ENCODE measurements around the gene WWC2.

DNA sequence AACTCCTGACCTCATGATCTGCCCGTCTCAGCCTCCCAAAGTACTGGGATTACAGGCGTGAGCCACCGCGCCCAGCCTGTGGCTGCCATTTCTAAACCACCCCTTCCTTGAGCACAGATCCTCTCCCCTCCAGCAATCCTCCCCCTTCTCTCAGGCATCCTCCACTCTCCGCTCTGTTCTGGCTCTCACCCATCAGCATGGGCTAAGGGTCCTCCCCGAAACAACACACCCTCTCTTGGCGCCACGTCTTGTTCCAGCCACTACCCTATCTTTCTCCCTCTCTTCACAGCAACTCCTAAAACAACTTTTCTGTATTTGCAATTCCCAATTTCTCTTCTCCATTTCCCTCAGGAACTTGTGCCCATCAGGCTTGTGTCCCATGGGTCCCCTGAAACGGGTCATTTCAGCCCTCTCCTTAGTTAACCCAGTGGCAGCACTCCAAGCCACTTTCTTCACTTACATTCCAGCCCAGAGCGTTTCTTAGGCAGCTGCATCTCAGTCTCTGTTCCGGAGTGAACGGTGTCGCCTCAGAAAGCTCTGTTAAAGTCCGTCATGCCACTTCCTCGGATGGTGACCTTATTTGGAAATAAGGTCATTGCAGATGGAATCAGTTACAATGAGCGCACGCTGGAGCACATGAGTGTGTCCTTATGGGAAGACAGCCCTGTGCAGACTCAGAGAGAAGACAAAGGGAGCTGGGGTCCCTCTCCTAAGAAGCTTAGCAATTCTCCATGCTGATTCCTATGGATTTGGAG, 251.4 kb downstream of the WWC2 start:
- TF ChIP-seq CTCF (IDR thresholded peaks at IDR 0.05) (no peak), POLR2A (IDR thresholded peaks at IDR 0.05; ENCODE audit: low read depth) (no peak), POLR2AphosphoS5 (IDR thresholded peaks at IDR 0.05) (no peak)

Measured in esophagus muscularis mucosa (tissue), 3 donors.